Gastrocnemius medialis (tissue), 4 donors: ENCODE data around the gene LDLRAP1.

Source experiments
- POLR2A ChIP-seq, 2 donors: fragments of 450-650 bp; IDR thresholded peaks; one replicate each; pipeline ENCODE4 v1.6.1; 2017; ENCODE audit warnings: antibody characterized with exemption in 2 of 2, mild to moderate bottlenecking in 2 of 2, moderate library complexity in 2 of 2
- TF ChIP-seq, protein P1 (sequence below), 5 experiments: fragments of 450-650 bp in 3 of 5; fragments of 200-600 bp in 2 of 5; sonication (generic) in 2 of 5; IDR thresholded peaks in 4 of 5; conservative IDR thresholded peaks in 1 of 5; 1 replicate in 4 of 5; 2 replicates in 1 of 5; pipeline ENCODE4 v1.5.1; 2016 to 2019; ENCODE audit warnings: antibody characterized with exemption in 5 of 5, mild to moderate bottlenecking in 3 of 5, moderate library complexity in 3 of 5

DNA sequence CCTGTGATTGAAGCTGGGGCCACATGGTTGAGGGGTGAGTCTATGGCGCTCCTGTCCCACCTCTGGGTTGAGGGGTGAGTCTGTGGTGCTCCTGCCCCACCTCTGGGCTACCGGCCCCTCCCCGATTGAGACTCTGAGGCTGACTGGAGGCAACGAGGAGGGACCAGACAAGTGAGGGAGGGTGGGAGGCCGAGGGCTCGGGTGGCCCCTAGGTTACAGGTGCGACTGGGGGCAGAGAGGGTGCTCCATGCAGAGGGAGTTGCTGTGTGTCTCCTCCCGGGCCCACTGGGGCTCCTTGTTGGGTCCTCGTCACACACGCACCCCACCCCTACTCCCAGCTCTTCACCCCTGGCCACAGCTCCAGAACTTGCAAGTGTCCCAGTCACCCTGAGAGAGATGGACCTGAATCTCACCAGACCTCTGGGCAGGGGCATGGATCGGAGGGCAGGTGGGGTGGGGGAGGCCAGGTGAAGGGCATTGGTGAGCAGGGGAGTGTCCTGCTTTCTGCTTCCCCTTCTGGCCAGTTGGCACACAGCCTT, 12.8 kb downstream of the LDLRAP1 start:
- TF ChIP-seq, protein P1, sequence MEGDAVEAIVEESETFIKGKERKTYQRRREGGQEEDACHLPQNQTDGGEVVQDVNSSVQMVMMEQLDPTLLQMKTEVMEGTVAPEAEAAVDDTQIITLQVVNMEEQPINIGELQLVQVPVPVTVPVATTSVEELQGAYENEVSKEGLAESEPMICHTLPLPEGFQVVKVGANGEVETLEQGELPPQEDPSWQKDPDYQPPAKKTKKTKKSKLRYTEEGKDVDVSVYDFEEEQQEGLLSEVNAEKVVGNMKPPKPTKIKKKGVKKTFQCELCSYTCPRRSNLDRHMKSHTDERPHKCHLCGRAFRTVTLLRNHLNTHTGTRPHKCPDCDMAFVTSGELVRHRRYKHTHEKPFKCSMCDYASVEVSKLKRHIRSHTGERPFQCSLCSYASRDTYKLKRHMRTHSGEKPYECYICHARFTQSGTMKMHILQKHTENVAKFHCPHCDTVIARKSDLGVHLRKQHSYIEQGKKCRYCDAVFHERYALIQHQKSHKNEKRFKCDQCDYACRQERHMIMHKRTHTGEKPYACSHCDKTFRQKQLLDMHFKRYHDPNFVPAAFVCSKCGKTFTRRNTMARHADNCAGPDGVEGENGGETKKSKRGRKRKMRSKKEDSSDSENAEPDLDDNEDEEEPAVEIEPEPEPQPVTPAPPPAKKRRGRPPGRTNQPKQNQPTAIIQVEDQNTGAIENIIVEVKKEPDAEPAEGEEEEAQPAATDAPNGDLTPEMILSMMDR (IDR thresholded peaks at IDR 0.05 in 4 of 5, conservative IDR thresholded peaks at IDR 0.05 in 1 of 5) = no peak
- TF ChIP-seq POLR2A (IDR thresholded peaks at IDR 0.05) = no peak
